ENCODE results near the gene CYFIP2.
"Not testable (repeated sequence)": the region's sequence is repeated elsewhere in the genome, so short reads cannot be mapped to it uniquely, and the experiment has no call there.

Gene CYFIP2

GRCh38 chr5:157232706-157233105 lies 33.2 kb upstream of the CYFIP2 start:
- Histone ChIP-seq H3K9me3 (ENCODE audit: control insufficient read depth, low read length) (no peaks in the 10 kb centered on the region), H3K4me3 (ENCODE audit: insufficient read depth, low read depth, low read length, poor library complexity, severe bottlenecking) (no peak overlapping the region), H3K27me3 (replicated peaks; ENCODE audit: control insufficient read depth, insufficient read depth, low read length, poor library complexity, severe bottlenecking) (no peaks in the 10 kb centered on the region), H3K27ac (ENCODE audit: insufficient read depth, low read length, poor library complexity, severe bottlenecking) (peak overlapping the region; percentile 42), H3K36me3 (ENCODE audit: control insufficient read depth, insufficient read depth, low read length) (peaks cover 94% of the 10 kb centered on the region), H3K4me1 (ENCODE audit: control insufficient read depth, insufficient read depth, low read length, poor library complexity, severe bottlenecking) (peaks cover 12% of the 10 kb centered on the region)
- no peak for DNase-seq

- peaks cover 12% of the 10 kb centered on the region for H3K4me1 ChIP-seq (ENCODE audit: control insufficient read depth, insufficient read depth, low read length, poor library complexity, severe bottlenecking)
- peaks cover 95% of the 10 kb centered on the region for H3K36me3 ChIP-seq (ENCODE audit: control insufficient read depth, insufficient read depth, low read length)
- H3K4me3 ChIP-seq (ENCODE audit: insufficient read depth, low read depth, low read length, poor library complexity, severe bottlenecking) = no peak overlapping the region
- no peaks in the 10 kb centered on the region for H3K27me3 ChIP-seq (replicated peaks; ENCODE audit: control insufficient read depth, insufficient read depth, low read length, poor library complexity, severe bottlenecking)
- DNase-seq = no peak
- H3K27ac ChIP-seq (ENCODE audit: insufficient read depth, low read length, poor library complexity, severe bottlenecking) = peak overlapping the region; percentile 42
- no peaks in the 10 kb centered on the region for H3K9me3 ChIP-seq (ENCODE audit: control insufficient read depth, low read length)
Measured at GRCh38 chr5:157233515-157233914, 32.4 kb upstream of the CYFIP2 start.

GRCh38 chr5:157236423-157236822 lies 29.5 kb upstream of the CYFIP2 start:
- peaks cover 94% of the 10 kb centered on the region for H3K36me3 ChIP-seq (ENCODE audit: control insufficient read depth, insufficient read depth, low read length)
- DNase-seq = no peak

GRCh38 chr5:157241483-157241882 lies 24.4 kb upstream of the CYFIP2 start:
- DNase-seq = no peak
- Histone ChIP-seq H3K4me1 (ENCODE audit: control insufficient read depth, insufficient read depth, low read length, poor library complexity, severe bottlenecking) (peaks cover 15% of the 10 kb centered on the region), H3K4me3 (ENCODE audit: insufficient read depth, low read depth, low read length, poor library complexity, severe bottlenecking) (no peak overlapping the region), H3K9me3 (ENCODE audit: control insufficient read depth, low read length) (no peaks in the 10 kb centered on the region), H3K27ac (ENCODE audit: insufficient read depth, low read length, poor library complexity, severe bottlenecking) (no peak overlapping the region), H3K27me3 (replicated peaks; ENCODE audit: control insufficient read depth, insufficient read depth, low read length, poor library complexity, severe bottlenecking) (no peaks in the 10 kb centered on the region), H3K36me3 (ENCODE audit: control insufficient read depth, insufficient read depth, low read length) (peaks cover 95% of the 10 kb centered on the region)

More at GRCh38 chr5:157236423-157236822, 29.5 kb upstream of the CYFIP2 start:
- Histone ChIP-seq H3K27me3 (replicated peaks; ENCODE audit: control insufficient read depth, insufficient read depth, low read length, poor library complexity, severe bottlenecking) (no peaks in the 10 kb centered on the region), H3K4me3 (ENCODE audit: insufficient read depth, low read depth, low read length, poor library complexity, severe bottlenecking) (no peak overlapping the region), H3K27ac (ENCODE audit: insufficient read depth, low read length, poor library complexity, severe bottlenecking) (no peak overlapping the region), H3K9me3 (ENCODE audit: control insufficient read depth, low read length) (no peaks in the 10 kb centered on the region), H3K4me1 (ENCODE audit: control insufficient read depth, insufficient read depth, low read length, poor library complexity, severe bottlenecking) (peaks cover 12% of the 10 kb centered on the region)

- not testable (repeated sequence) for H3K27ac ChIP-seq (ENCODE audit: insufficient read depth, low read length, poor library complexity, severe bottlenecking); H3K27me3 ChIP-seq (replicated peaks; ENCODE audit: control insufficient read depth, insufficient read depth, low read length, poor library complexity, severe bottlenecking); H3K9me3 ChIP-seq (ENCODE audit: control insufficient read depth, low read length); DNase-seq; H3K4me3 ChIP-seq (ENCODE audit: insufficient read depth, low read depth, low read length, poor library complexity, severe bottlenecking)
- Histone ChIP-seq H3K36me3 (ENCODE audit: control insufficient read depth, insufficient read depth, low read length) (peaks cover 83% of the 10 kb centered on the region), H3K4me1 (ENCODE audit: control insufficient read depth, insufficient read depth, low read length, poor library complexity, severe bottlenecking) (peaks cover 45% of the 10 kb centered on the region)
Measured at GRCh38 chr5:157244704-157245103, 21.2 kb upstream of the CYFIP2 start.

GRCh38 chr5:157245476-157245875 lies 20.4 kb upstream of the CYFIP2 start:
- H3K4me3 ChIP-seq (ENCODE audit: insufficient read depth, low read depth, low read length, poor library complexity, severe bottlenecking) = no peak overlapping the region
- peaks cover 52% of the 10 kb centered on the region for H3K4me1 ChIP-seq (ENCODE audit: control insufficient read depth, insufficient read depth, low read length, poor library complexity, severe bottlenecking)
- no peak for DNase-seq
- no peaks in the 10 kb centered on the region for H3K27me3 ChIP-seq (replicated peaks; ENCODE audit: control insufficient read depth, insufficient read depth, low read length, poor library complexity, severe bottlenecking)
- peaks cover 83% of the 10 kb centered on the region for H3K36me3 ChIP-seq (ENCODE audit: control insufficient read depth, insufficient read depth, low read length)
- H3K27ac ChIP-seq (ENCODE audit: insufficient read depth, low read length, poor library complexity, severe bottlenecking) = no peak overlapping the region
- no peaks in the 10 kb centered on the region for H3K9me3 ChIP-seq (ENCODE audit: control insufficient read depth, low read length)

- Histone ChIP-seq H3K27me3 (replicated peaks; ENCODE audit: control insufficient read depth, insufficient read depth, low read length, poor library complexity, severe bottlenecking) (no peaks in the 10 kb centered on the region), H3K4me3 (ENCODE audit: insufficient read depth, low read depth, low read length, poor library complexity, severe bottlenecking) (no peak overlapping the region), H3K36me3 (ENCODE audit: control insufficient read depth, insufficient read depth, low read length) (peaks cover 83% of the 10 kb centered on the region), H3K9me3 (ENCODE audit: control insufficient read depth, low read length) (no peaks in the 10 kb centered on the region), H3K4me1 (ENCODE audit: control insufficient read depth, insufficient read depth, low read length, poor library complexity, severe bottlenecking) (peaks cover 57% of the 10 kb centered on the region), H3K27ac (ENCODE audit: insufficient read depth, low read length, poor library complexity, severe bottlenecking) (peak overlapping the region; percentile 0)
- DNase-seq = no peak
Measured at GRCh38 chr5:157245886-157246285, 20.0 kb upstream of the CYFIP2 start.

GRCh38 chr5:157247267-157247666 lies 18.7 kb upstream of the CYFIP2 start:
- H3K27ac ChIP-seq (ENCODE audit: insufficient read depth, low read length, poor library complexity, severe bottlenecking) = no peak overlapping the region
- H3K36me3 ChIP-seq (ENCODE audit: control insufficient read depth, insufficient read depth, low read length) = peaks cover 81% of the 10 kb centered on the region
- peaks cover 69% of the 10 kb centered on the region for H3K4me1 ChIP-seq (ENCODE audit: control insufficient read depth, insufficient read depth, low read length, poor library complexity, severe bottlenecking)

GRCh38 chr5:157248821-157249470 lies 17.0 kb upstream of the CYFIP2 start:
- H3K4me3 ChIP-seq (ENCODE audit: insufficient read depth, low read depth, low read length, poor library complexity, severe bottlenecking) = no peak overlapping the region
- H3K36me3 ChIP-seq (ENCODE audit: control insufficient read depth, insufficient read depth, low read length) = peaks cover 74% of the 10 kb centered on the region
- no peaks in the 10 kb centered on the region for H3K9me3 ChIP-seq (ENCODE audit: control insufficient read depth, low read length)
- H3K4me1 ChIP-seq (ENCODE audit: control insufficient read depth, insufficient read depth, low read length, poor library complexity, severe bottlenecking) = peaks cover 86% of the 10 kb centered on the region
- H3K27ac ChIP-seq (ENCODE audit: insufficient read depth, low read length, poor library complexity, severe bottlenecking) = peak overlapping the region; percentile 58
- DNase-seq = peak in 2 of 3 donors; percentile 18 to 24
- H3K27me3 ChIP-seq (replicated peaks; ENCODE audit: control insufficient read depth, insufficient read depth, low read length, poor library complexity, severe bottlenecking) = no peaks in the 10 kb centered on the region

More at GRCh38 chr5:157247267-157247666, 18.7 kb upstream of the CYFIP2 start:
- no peaks in the 10 kb centered on the region for H3K27me3 ChIP-seq (replicated peaks; ENCODE audit: control insufficient read depth, insufficient read depth, low read length, poor library complexity, severe bottlenecking)
- no peak for DNase-seq
- no peaks in the 10 kb centered on the region for H3K9me3 ChIP-seq (ENCODE audit: control insufficient read depth, low read length)
- no peak overlapping the region for H3K4me3 ChIP-seq (ENCODE audit: insufficient read depth, low read depth, low read length, poor library complexity, severe bottlenecking)

GRCh38 chr5:157252711-157253465 lies 13.0 kb upstream of the CYFIP2 start:
- peak; percentile 52 to 57 (median 52) for DNase-seq
- Histone ChIP-seq H3K4me3 (ENCODE audit: insufficient read depth, low read depth, low read length, poor library complexity, severe bottlenecking) (no peak overlapping the region), H3K36me3 (ENCODE audit: control insufficient read depth, insufficient read depth, low read length) (peaks cover 61% of the 10 kb centered on the region), H3K9me3 (ENCODE audit: control insufficient read depth, low read length) (no peaks in the 10 kb centered on the region), H3K27me3 (replicated peaks; ENCODE audit: control insufficient read depth, insufficient read depth, low read length, poor library complexity, severe bottlenecking) (no peaks in the 10 kb centered on the region), H3K27ac (ENCODE audit: insufficient read depth, low read length, poor library complexity, severe bottlenecking) (peak overlapping the region; percentile 62), H3K4me1 (ENCODE audit: control insufficient read depth, insufficient read depth, low read length, poor library complexity, severe bottlenecking) (peaks cover 79% of the 10 kb centered on the region)
